Tibial nerve (tissue), 4 donors: ENCODE data around the gene SELENOS. TPM values are rescaled to one million over a fixed set of nuclear protein-coding genes. Genes with fewer than 3 reads are reported as not detected.

Source experiments
- DNase-seq, 2 donors: peaks; one replicate each; pipeline ENCODE4 v3.0.0-alpha.2; 2019; ENCODE audit warnings: low spot score in 2 of 2
- H3K27ac ChIP-seq, 4 donors: fragments of 200-600 bp; sonication (generic) in 3 of 4; one replicate each; pipeline ENCODE4 v1.5.1; 2017 to 2019; ENCODE audit warnings: mild to moderate bottlenecking in 1 of 4
- H3K27me3 ChIP-seq, 2 donors: fragments of 200-600 bp; sonication (generic) in 1 of 2; one replicate each; pipeline versions ENCODE4 v1.5.1 to v1.6.0; 2017 to 2019
- H3K36me3 ChIP-seq, 3 donors: fragments of 200-600 bp; sonication (generic); one replicate each; pipeline ENCODE4 v1.5.1; 2018 to 2019
- H3K4me1 ChIP-seq, 4 donors: fragments of 200-600 bp; sonication (generic) in 3 of 4; one replicate each; pipeline ENCODE4 v1.5.1; 2017 to 2019
- H3K4me3 ChIP-seq, 4 donors: fragments of 200-600 bp; sonication (generic) in 3 of 4; one replicate each; pipeline ENCODE4 v1.5.1; 2017 to 2019; ENCODE audit warnings: mild to moderate bottlenecking in 1 of 4, moderate library complexity in 1 of 4
- H3K9me3 ChIP-seq, 4 donors: fragments of 200-600 bp; sonication (generic) in 3 of 4; one replicate each; pipeline ENCODE4 v1.5.1; 2017 to 2019
- CTCF ChIP-seq, 5 experiments: fragments of 200-600 bp in 3 of 5; fragments of 450-650 bp in 2 of 5; sonication (generic) in 3 of 5; IDR thresholded peaks; one replicate each; pipeline ENCODE4 v1.5.1; 2016 to 2019; ENCODE audit warnings: antibody characterized with exemption in 5 of 5, mild to moderate bottlenecking in 3 of 5, moderate library complexity in 2 of 5
- EP300 ChIP-seq, 2 donors: sonication (generic); formaldehyde crosslinking; IDR thresholded peaks; one replicate each; pipeline ENCODE4 v1.6.1; 2017; ENCODE audit warnings: antibody characterized with exemption in 2 of 2, mild to moderate bottlenecking in 1 of 2
- POLR2A ChIP-seq, 2 donors: fragments of 450-650 bp; IDR thresholded peaks; one replicate each; pipeline ENCODE4 v1.6.1; 2017; ENCODE audit warnings: antibody characterized with exemption in 2 of 2, mild to moderate bottlenecking in 2 of 2, moderate library complexity in 2 of 2
- WGBS, 2 donors: methylation state at CpG; one replicate each; pipeline ENCODE4 v1.1.5; 2018; 5-methylcytosine and 5-hydroxymethylcytosine counted together
- total RNA-seq, 4 donors: library from RNA; depleted of rRNA; stranded (reverse); fragments of >200 nt; gene quantifications; one replicate each; pipeline ENCODE4 v1.1.0, GENCODE V29; 2016

SELENOS gene
- total RNA-seq, 4 donors from 2014 or later = 64.8 to 104 (median 88.0) TPM

- DNase-seq = no peak
- WGBS, 2 donors = 78 to 81% methylated on average over 8 of the region's 8 CpGs
- peaks cover 0 to 11% of the 10 kb centered on the region in 2 donors for H3K27me3 ChIP-seq
These were observed 28.6 kb upstream of the SELENOS start for GRCh38 chr15:101305820-101306255.

GRCh38 chr15:101303408-101303807, 26.1 kb upstream of the SELENOS start:
- no peak overlapping the region for H3K4me3 ChIP-seq
- 56 to 65% methylated on average over 4 of the region's 4 CpGs for WGBS, 2 donors
- H3K27ac ChIP-seq = no peak overlapping the region
- peaks cover 0 to 4% (median 0%) of the 10 kb centered on the region in 4 donors for H3K4me1 ChIP-seq
- DNase-seq = no peak
- no peaks in the 10 kb centered on the region for H3K27me3 ChIP-seq
- no peaks in the 10 kb centered on the region for H3K36me3 ChIP-seq
- TF ChIP-seq CTCF (IDR thresholded peaks at IDR 0.05) (no peak), POLR2A (IDR thresholded peaks at IDR 0.05) (no peak), EP300 (IDR thresholded peaks at IDR 0.05) (no peak)
- no peaks in the 10 kb centered on the region for H3K9me3 ChIP-seq

More at GRCh38 chr15:101305820-101306255, 28.6 kb upstream of the SELENOS start:
- no peaks in the 10 kb centered on the region for H3K36me3 ChIP-seq
- no peak for TF ChIP-seq CTCF (IDR thresholded peaks at IDR 0.05)
- TF ChIP-seq POLR2A (IDR thresholded peaks at IDR 0.05) = no peak
- no peak for TF ChIP-seq EP300 (IDR thresholded peaks at IDR 0.05)
- H3K4me1 ChIP-seq = no peaks in the 10 kb centered on the region
- no peak overlapping the region for H3K4me3 ChIP-seq
- no peak overlapping the region for H3K27ac ChIP-seq
- no peaks in the 10 kb centered on the region for H3K9me3 ChIP-seq

- WGBS, 2 donors = 69 to 71% methylated on average over 9 of the region's 9 CpGs
- Histone ChIP-seq H3K4me1 (peaks cover 0 to 38% (median 19%) of the 10 kb centered on the region in 4 donors), H3K4me3 (no peak overlapping the region), H3K27ac (peak overlapping the region in 1 of 4 donors; percentile 77), H3K9me3 (no peaks in the 10 kb centered on the region), H3K27me3 (no peaks in the 10 kb centered on the region), H3K36me3 (no peaks in the 10 kb centered on the region)
- no peak for DNase-seq
- TF ChIP-seq EP300 (IDR thresholded peaks at IDR 0.05) (no peak), CTCF (IDR thresholded peaks at IDR 0.05) (no peak), POLR2A (IDR thresholded peaks at IDR 0.05) (no peak)
These were observed 19.4 kb upstream of the SELENOS start for GRCh38 chr15:101296418-101297405.

DNA sequence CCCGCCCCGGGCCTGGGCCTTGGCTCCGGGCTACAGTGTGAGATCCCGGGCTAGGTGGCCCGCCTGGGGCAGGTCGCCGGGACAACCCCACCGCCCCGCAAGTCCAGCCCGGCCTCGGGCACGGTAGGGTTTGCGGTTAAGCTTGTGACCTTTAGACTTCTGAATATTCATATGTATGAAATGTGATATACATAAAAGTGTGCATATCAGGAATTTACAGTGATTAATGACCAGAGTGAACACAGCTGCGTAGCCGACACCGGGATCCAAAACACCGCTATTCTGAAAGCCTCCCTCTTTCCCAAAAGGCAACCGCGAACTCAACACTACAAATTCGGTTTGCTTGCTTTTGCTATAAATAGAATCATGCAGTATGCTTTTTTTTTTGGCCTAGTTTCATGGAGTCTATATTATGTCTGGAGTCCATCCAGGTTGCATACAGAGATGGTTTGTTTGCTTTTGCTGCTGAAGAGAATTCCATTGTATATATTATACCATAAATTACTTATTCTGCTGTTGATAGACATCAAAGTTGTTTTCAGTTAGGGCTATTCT, 18.4 kb upstream of the SELENOS start:
- Histone ChIP-seq H3K9me3 (no peaks in the 10 kb centered on the region), H3K27me3 (no peaks in the 10 kb centered on the region), H3K4me3 (peak overlapping the region; percentile 95 to 99 (median 97)), H3K36me3 (peaks cover 0 to 9% (median 0%) of the 10 kb centered on the region in 3 donors), H3K27ac (peak overlapping the region; percentile 77 to 98 (median 92)), H3K4me1 (peaks cover 0 to 47% (median 19%) of the 10 kb centered on the region in 4 donors)
- TF ChIP-seq EP300 (IDR thresholded peaks at IDR 0.05) = no peak
- TF ChIP-seq CTCF (IDR thresholded peaks at IDR 0.05) = no peak
- no peak for TF ChIP-seq POLR2A (IDR thresholded peaks at IDR 0.05)
- no peak for DNase-seq
- WGBS, 2 donors = 2 to 3% methylated on average over 16 to 19 of the region's 20 CpGs
